Fibroblast of lung (primary cell): Measurements from ENCODE around the gene SLC25A25.

Experiments
- EZH2 ChIP-seq: IDR thresholded peaks from 2 replicates; pipeline ENCODE4 v1.5.1; 2012; ENCODE audit warnings: low read length, control low read depth, mild to moderate bottlenecking; ENCODE audit errors: missing control alignments
- TF ChIP-seq, protein P1 (sequence below), 2 donors: IDR thresholded peaks in 1 of 2; conservative IDR thresholded peaks in 1 of 2; 1 replicate in 1 of 2; 2 replicates in 1 of 2; pipeline ENCODE4 v1.5.1; 2011 to 2012; ENCODE audit warnings: low read length in 2 of 2, control low read depth in 1 of 2, inconsistent platforms in 1 of 2, low read depth in 1 of 2, mild to moderate bottlenecking in 1 of 2

GRCh38 chr9:128087262-128087661, 19.2 kb downstream of the SLC25A25 start:
- TF ChIP-seq, protein P1, sequence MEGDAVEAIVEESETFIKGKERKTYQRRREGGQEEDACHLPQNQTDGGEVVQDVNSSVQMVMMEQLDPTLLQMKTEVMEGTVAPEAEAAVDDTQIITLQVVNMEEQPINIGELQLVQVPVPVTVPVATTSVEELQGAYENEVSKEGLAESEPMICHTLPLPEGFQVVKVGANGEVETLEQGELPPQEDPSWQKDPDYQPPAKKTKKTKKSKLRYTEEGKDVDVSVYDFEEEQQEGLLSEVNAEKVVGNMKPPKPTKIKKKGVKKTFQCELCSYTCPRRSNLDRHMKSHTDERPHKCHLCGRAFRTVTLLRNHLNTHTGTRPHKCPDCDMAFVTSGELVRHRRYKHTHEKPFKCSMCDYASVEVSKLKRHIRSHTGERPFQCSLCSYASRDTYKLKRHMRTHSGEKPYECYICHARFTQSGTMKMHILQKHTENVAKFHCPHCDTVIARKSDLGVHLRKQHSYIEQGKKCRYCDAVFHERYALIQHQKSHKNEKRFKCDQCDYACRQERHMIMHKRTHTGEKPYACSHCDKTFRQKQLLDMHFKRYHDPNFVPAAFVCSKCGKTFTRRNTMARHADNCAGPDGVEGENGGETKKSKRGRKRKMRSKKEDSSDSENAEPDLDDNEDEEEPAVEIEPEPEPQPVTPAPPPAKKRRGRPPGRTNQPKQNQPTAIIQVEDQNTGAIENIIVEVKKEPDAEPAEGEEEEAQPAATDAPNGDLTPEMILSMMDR (conservative IDR thresholded peaks at IDR 0.05 in 1 of 2, IDR thresholded peaks at IDR 0.05 in 1 of 2; ENCODE audit: low read depth in 1 of 2, low read length in 2 of 2) = no peak
- TF ChIP-seq EZH2 = no peak
